Naive thymus-derived CD4-positive, alpha-beta T cell (primary cell): ENCODE measurements around the gene UCK1. TPM values are rescaled to one million over a fixed set of nuclear protein-coding genes. Genes with fewer than 3 reads are reported as not detected.

ENCODE experiments used
- ATAC-seq: fragments of 150-1000 bp; cut with Tn5 transposase; 2 replicates; pipeline ENCODE4 v1.10.0; 2021; ENCODE audit warnings: mild to moderate bottlenecking, moderate library complexity
- CTCF ChIA-PET: fragments of 350-600 bp; sonication (Branson Sonifier 250); formaldehyde crosslinking; loops from one replicate; lab custom pipeline; 2021; ENCODE audit warnings: antibody characterized with exemption; lab: Charles Lee
- POLR2A ChIA-PET: fragments of 350-600 bp; sonication (Branson Sonifier 250); formaldehyde crosslinking; loops from one replicate; lab custom pipeline; 2021; ENCODE audit warnings: antibody characterized with exemption, inconsistent platforms; lab: Charles Lee
- DNase-seq, 9 donors: peaks; one replicate each; pipeline versions ENCODE4 v3.0.0 to v3.0.0-alpha.2; 2020 to 2022; ENCODE audit warnings: mixed read lengths in 1 of 9
- H3K27ac ChIP-seq: one replicate; pipeline ENCODE4 v1.7.0; 2013; ENCODE audit warnings: mild to moderate bottlenecking, low read depth, low read length, moderate library complexity
- H3K27me3 ChIP-seq, 2 donors: one replicate each; pipeline ENCODE4 v1.7.0; 2013; ENCODE audit warnings: low read length in 2 of 2, mild to moderate bottlenecking in 2 of 2, moderate library complexity in 2 of 2; ENCODE audit not compliant: control insufficient read depth in 2 of 2, insufficient read depth in 2 of 2
- H3K36me3 ChIP-seq, 3 experiments: 1 replicate in 2 of 3; 2 replicates in 1 of 3; pipeline ENCODE4 v1.7.0; 2013; ENCODE audit warnings: low read length in 3 of 3, mild to moderate bottlenecking in 3 of 3, moderate library complexity in 1 of 3; ENCODE audit not compliant: insufficient read depth in 3 of 3, control insufficient read depth in 2 of 3
- H3K4me1 ChIP-seq, 2 donors: one replicate each; pipeline ENCODE4 v1.7.0; 2013; ENCODE audit warnings: low read length in 2 of 2, mild to moderate bottlenecking in 2 of 2, moderate library complexity in 1 of 2; ENCODE audit not compliant: control insufficient read depth in 2 of 2, insufficient read depth in 2 of 2
- H3K4me3 ChIP-seq: 2 replicates; pipeline ENCODE4 v1.7.0; 2013; ENCODE audit warnings: mild to moderate bottlenecking, low read length
- H3K9me3 ChIP-seq, 3 experiments: 1 replicate in 2 of 3; 2 replicates in 1 of 3; pipeline ENCODE4 v1.7.0; 2013; ENCODE audit warnings: low read length in 3 of 3; ENCODE audit not compliant: control insufficient read depth in 2 of 3
- H3K27ac Mint-ChIP-seq, 9 donors: one replicate each; pipeline ENCODE4 v1.8.0; 2020 to 2022; ENCODE audit warnings: mixed read lengths in 9 of 9, mild to moderate bottlenecking in 8 of 9, moderate library complexity in 5 of 9, inconsistent platforms in 2 of 9
- H3K27me3 Mint-ChIP-seq, 5 donors: one replicate each; pipeline ENCODE4 v1.8.0; 2021 to 2022; ENCODE audit warnings: mixed read lengths in 5 of 5, mild to moderate bottlenecking in 1 of 5
- H3K36me3 Mint-ChIP-seq, 5 donors: one replicate each; pipeline ENCODE4 v1.8.0; 2020 to 2022; ENCODE audit warnings: mixed read lengths in 5 of 5, mild to moderate bottlenecking in 3 of 5, inconsistent platforms in 1 of 5
- H3K4me1 Mint-ChIP-seq, 7 donors: one replicate each; pipeline ENCODE4 v1.8.0; 2020 to 2022; ENCODE audit warnings: mixed read lengths in 7 of 7, mild to moderate bottlenecking in 3 of 7, inconsistent platforms in 1 of 7
- H3K4me3 Mint-ChIP-seq, 10 donors: one replicate each; pipeline ENCODE4 v1.8.0; 2020 to 2022; ENCODE audit warnings: mild to moderate bottlenecking in 10 of 10, mixed read lengths in 10 of 10, moderate library complexity in 6 of 10, inconsistent platforms in 2 of 10
- H3K9me3 Mint-ChIP-seq, 11 donors: one replicate each; pipeline ENCODE4 v1.8.0; 2020 to 2022; ENCODE audit warnings: mixed read lengths in 11 of 11, mild to moderate bottlenecking in 4 of 11, inconsistent platforms in 1 of 11, moderate library complexity in 1 of 11
- intact Hi-C, 2 donors: fragments of 100-400 bp; cut with micrococcal nuclease; formaldehyde crosslinking; loops; one replicate each; pipeline ENCODE4 v1.15.1; 2023
- polyA plus RNA-seq, 2 donors: library from polyadenylated mRNA; unstranded; fragments of 300-500 nt; fragmentation: Illumina TruSeq; gene quantifications; one replicate each; pipeline ENCODE4 v1.2.3, GENCODE V29; 2021
- total RNA-seq, 6 experiments: library from RNA in 5 of 6; stranded (reverse) in 5 of 6; gene quantifications; 1 replicate in 5 of 6; 2 replicates in 1 of 6; pipeline ENCODE4 v1.2.3 and lab custom pipeline; 2021 to 2026

UCK1 gene
- total and polyA plus RNA-seq, 7 experiments from 2014 or later: 21.2 to 40.1 (median 29.3) TPM

DNA sequence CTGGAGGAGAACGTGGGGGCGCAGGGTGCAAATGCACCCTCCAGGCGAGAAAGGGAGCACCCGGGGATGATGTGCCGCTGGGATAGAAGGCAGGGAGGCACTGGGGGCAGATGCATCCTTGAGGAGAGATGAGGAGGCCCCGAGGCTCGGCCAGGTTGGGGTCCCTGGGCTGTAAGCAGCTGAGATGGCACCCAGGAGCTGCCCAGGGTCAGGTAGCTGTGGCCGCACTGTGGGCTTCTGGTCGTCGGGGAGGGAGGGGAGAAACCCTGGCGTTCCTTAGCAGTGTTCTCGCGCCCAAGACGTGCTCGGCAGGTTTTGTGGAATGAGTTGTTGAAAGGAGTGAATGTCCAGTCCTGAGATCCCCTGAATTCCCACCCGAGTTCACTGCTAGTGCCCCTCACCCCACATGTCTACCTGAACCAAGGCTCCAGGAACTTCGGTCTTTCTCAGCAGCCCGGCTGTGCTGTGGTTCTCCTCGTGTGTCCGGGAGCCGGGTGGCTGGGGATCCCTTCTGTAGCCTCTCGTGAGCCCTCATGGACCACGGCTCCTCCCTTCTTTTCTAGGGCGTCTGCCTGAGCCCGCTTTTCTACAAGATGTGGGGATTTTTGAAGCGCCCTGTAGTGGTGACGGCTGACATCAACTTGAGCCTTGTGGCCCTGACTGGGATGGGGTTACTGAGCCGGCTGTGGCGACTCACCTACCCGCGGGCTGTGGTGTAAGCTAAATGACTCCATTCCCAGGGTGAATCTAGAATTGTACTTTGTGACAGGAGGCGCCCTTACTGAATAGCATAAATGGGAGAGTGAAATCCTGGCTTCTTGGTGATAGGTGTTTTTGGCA, 27.2 kb downstream of the UCK1 start:
- peaks cover 48 to 67% (median 54%) of the 10 kb centered on the region in 7 donors for H3K4me1 Mint-ChIP-seq
- POLR2A ChIA-PET: interaction anchor here (0.6 to 1.6 kb wide), 10 partner anchors 8 to 240 kb away, joined by 3 to 6 read pairs (median 3); no protein-coding TSS in a partner anchor
- H3K4me3 Mint-ChIP-seq: peak overlapping the region; percentile 89 to 99 (median 94)
- H3K9me3 Mint-ChIP-seq: peaks cover 0 to 5% (median 0%) of the 10 kb centered on the region in 11 donors
- peak overlapping the region; percentile 82 to 97 (median 88) for H3K27ac Mint-ChIP-seq
- Histone ChIP-seq H3K4me1 (peaks cover 40 to 42% of the 10 kb centered on the region in 2 donors), H3K36me3 (peaks cover 0 to 19% (median 4%) of the 10 kb centered on the region in 3 experiments), H3K9me3 (no peaks in the 10 kb centered on the region), H3K27ac (peak overlapping the region; percentile 88), H3K27me3 (no peaks in the 10 kb centered on the region), H3K4me3 (peak overlapping the region; percentile 79)
- intact Hi-C loops: loop anchor here (1.0 to 5.0 kb wide), 10 partner anchors 27 to 738 kb away; partner anchors contain the start of genes FAM78A (in 1 of the 2), NUP214 (in 1 of the 2) and UCK1 (in 1 of the 2)
- peak; percentile 48 for ATAC-seq
- H3K36me3 Mint-ChIP-seq: peaks cover 0 to 15% (median 8%) of the 10 kb centered on the region in 5 donors
- peak in 5 of 9 donors; percentile 17 to 72 (median 29) for DNase-seq
- CTCF ChIA-PET: interaction anchor here (0.5 to 0.6 kb wide), 2 partner anchors 133 to 154 kb away, joined by 3 read pairs; no protein-coding TSS in a partner anchor
- H3K27me3 Mint-ChIP-seq: no peaks in the 10 kb centered on the region

DNA sequence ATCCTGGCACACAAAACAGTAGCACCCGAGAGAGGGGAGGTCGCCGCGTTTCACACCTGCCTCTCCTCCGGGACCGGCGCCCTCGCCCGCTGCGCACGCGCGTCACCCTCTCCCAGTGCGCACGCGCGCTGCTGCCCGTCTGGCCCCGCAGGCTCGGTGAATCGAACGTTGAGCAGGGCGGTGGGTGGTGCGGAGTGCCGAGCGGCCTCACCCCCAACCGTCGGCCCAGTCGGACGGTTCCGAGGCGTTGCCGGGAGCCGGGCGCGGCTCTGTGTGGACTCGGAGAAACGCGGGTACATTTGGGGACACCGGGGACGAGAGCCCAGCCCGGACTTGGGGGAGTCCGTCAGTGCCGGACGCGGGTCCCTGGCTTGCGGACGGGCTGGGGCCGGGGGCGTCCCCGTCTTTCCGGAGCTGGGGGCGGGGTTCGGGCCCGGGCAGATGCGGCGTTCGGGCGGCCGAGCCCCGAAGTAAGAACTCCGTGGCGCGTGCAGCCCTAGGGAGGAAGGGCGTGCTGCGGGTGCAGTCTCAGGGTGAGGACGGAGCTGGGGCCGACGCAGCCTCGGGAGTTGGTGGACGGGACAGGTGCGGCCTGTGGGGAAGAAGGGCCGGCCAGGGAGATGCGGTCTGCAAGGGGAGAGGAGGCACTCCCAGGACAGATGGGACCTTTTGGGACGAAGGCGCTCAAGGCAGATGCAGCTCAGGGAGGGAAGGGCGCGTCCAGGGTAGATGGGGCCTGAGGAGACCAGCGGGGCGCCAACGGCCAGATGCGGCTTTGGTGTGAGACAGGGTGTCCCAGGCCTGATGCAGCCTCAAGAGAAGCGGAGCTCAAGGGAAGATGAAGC, 28.1 kb downstream of the UCK1 start, which contains the start of gene POMT1:
POMT1 (plus strand) TSS at position 138 of the 845 bp plus-strand sequence. CDS start 1,301 bp downstream, outside the sequence.
- Histone ChIP-seq H3K9me3 (no peaks in the 10 kb centered on the region), H3K27ac (peak within 1 kb of the TSS; percentile 88), H3K27me3 (no peaks in the 10 kb centered on the region), H3K4me3 (peak within 1 kb of the TSS; percentile 79), H3K36me3 (peaks cover 0 to 19% (median 4%) of the 10 kb centered on the region in 3 experiments), H3K4me1 (peaks cover 41 to 42% of the 10 kb centered on the region in 2 donors)
- Mint-ChIP-seq H3K36me3 (peaks cover 0 to 13% (median 8%) of the 10 kb centered on the region in 5 donors), H3K4me1 (peaks cover 51 to 73% (median 60%) of the 10 kb centered on the region in 7 donors), H3K4me3 (peak within 1 kb of the TSS; percentile 89 to 99 (median 94)), H3K27me3 (no peaks in the 10 kb centered on the region), H3K27ac (peak within 1 kb of the TSS; percentile 88 to 98 (median 93)), H3K9me3 (peaks cover 0 to 5% (median 0%) of the 10 kb centered on the region in 11 donors)
- peak; percentile 77 for ATAC-seq
- ChIA-PET CTCF (interaction anchor here (0.5 to 0.7 kb wide), 3 partner anchors 132 to 159 kb away, joined by 3 read pairs; no protein-coding TSS in a partner anchor), POLR2A (interaction anchor here (0.6 to 1.6 kb wide), 11 partner anchors 9 to 327 kb away, joined by 3 to 6 read pairs (median 3); no protein-coding TSS in a partner anchor)
- intact Hi-C loops: loop anchor here (1.0 to 5.0 kb wide), 11 partner anchors 28 to 739 kb away; partner anchors contain the start of genes NUP214 (in 2 of the 2), UCK1 (in 2 of the 2), FAM78A (in 1 of the 2) and PRRC2B (in 1 of the 2)
- DNase-seq: peak; percentile 85 to 93 (median 90)

DNA sequence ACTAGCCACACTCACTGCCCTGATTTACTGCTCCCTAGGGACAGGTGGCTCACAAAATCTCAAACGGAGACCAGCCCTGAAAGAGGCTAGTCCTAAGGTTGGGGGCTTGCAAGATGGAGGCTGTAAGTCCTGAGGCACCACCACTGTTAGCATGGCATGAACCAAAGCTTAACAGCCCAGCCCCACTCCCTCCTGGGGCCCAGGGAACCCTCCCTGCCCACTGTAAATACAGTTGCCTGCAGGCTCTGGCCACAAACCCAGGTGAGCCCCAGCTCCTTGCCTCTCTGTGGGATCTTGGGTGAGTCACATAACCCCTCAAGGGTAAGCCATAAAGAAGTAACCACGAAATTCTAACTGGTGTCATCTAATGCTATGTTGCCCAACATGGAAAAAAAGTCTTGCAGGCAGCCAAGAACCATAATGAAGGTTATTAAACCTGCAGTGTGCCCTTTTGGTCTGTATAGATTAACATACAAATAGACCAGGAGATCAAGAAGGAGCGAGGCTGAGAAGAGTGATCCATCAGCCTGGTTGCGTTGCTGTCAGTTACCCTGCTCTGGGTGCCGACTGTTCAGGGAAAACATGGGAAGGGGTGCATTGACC, 30.0 kb downstream of the UCK1 start:
- H3K36me3 Mint-ChIP-seq: peaks cover 0 to 13% (median 3%) of the 10 kb centered on the region in 5 donors
- ChIA-PET CTCF (interaction anchor here (0.8 to 2.3 kb wide), 8 partner anchors 58 to 242 kb away, joined by 3 to 12 read pairs (median 4); no protein-coding TSS in a partner anchor), POLR2A (interaction anchor here (1.0 to 2.2 kb wide), 9 partner anchors 13 to 243 kb away, joined by 3 to 13 read pairs (median 5); no protein-coding TSS in a partner anchor)
- Histone ChIP-seq H3K36me3 (peaks cover 0 to 31% (median 0%) of the 10 kb centered on the region in 3 experiments), H3K4me3 (peak overlapping the region; percentile 12), H3K27me3 (no peaks in the 10 kb centered on the region), H3K4me1 (peaks cover 41 to 42% of the 10 kb centered on the region in 2 donors), H3K9me3 (no peaks in the 10 kb centered on the region), H3K27ac (peak overlapping the region; percentile 88)
- peak overlapping the region; percentile 84 to 98 (median 93) for H3K27ac Mint-ChIP-seq
- ATAC-seq: peak; percentile 8
- intact Hi-C loops: loop anchor here (1.0 to 5.0 kb wide), 14 partner anchors 76 to 741 kb away; partner anchors contain the start of gene FAM78A (in 1 of the 2)
- peak overlapping the region; percentile 81 to 98 (median 92) for H3K4me3 Mint-ChIP-seq
- DNase-seq: peak in 6 of 9 donors; percentile 7 to 64 (median 19)
- H3K27me3 Mint-ChIP-seq: no peaks in the 10 kb centered on the region
- peaks cover 0 to 5% (median 0%) of the 10 kb centered on the region in 11 donors for H3K9me3 Mint-ChIP-seq
- H3K4me1 Mint-ChIP-seq: peaks cover 48 to 72% (median 65%) of the 10 kb centered on the region in 7 donors

GRCh38 chr9:131500377-131500776, 30.7 kb downstream of the UCK1 start:
- Mint-ChIP-seq H3K27ac (peak overlapping the region; percentile 84 to 98 (median 93)), H3K4me3 (peak overlapping the region; percentile 81 to 98 (median 92)), H3K9me3 (peaks cover 0 to 5% (median 0%) of the 10 kb centered on the region in 11 donors), H3K4me1 (peaks cover 45 to 67% (median 64%) of the 10 kb centered on the region in 7 donors), H3K36me3 (peaks cover 0 to 16% (median 0%) of the 10 kb centered on the region in 5 donors), H3K27me3 (no peaks in the 10 kb centered on the region)
- peaks cover 41 to 42% of the 10 kb centered on the region in 2 donors for H3K4me1 ChIP-seq
- POLR2A ChIA-PET: interaction anchor here (0.9 to 2.2 kb wide), 11 partner anchors 12 to 244 kb away, joined by 3 to 13 read pairs (median 5); no protein-coding TSS in a partner anchor
- H3K4me3 ChIP-seq: peak overlapping the region; percentile 12
- DNase-seq (peak; percentile 20 to 85 (median 79)), ATAC-seq (peak; percentile 85)
- peaks cover 0 to 38% (median 0%) of the 10 kb centered on the region in 3 experiments for H3K36me3 ChIP-seq
- peak overlapping the region; percentile 88 for H3K27ac ChIP-seq
- H3K27me3 ChIP-seq: no peaks in the 10 kb centered on the region
- intact Hi-C loops: loop anchor here (1.0 to 5.0 kb wide), 12 partner anchors 77 to 742 kb away; partner anchors contain the start of gene FAM78A (in 1 of the 2)
- CTCF ChIA-PET: interaction anchor here (0.6 to 2.3 kb wide), 11 partner anchors 59 to 741 kb away, joined by 3 to 12 read pairs (median 3); no protein-coding TSS in a partner anchor
- no peaks in the 10 kb centered on the region for H3K9me3 ChIP-seq

DNA sequence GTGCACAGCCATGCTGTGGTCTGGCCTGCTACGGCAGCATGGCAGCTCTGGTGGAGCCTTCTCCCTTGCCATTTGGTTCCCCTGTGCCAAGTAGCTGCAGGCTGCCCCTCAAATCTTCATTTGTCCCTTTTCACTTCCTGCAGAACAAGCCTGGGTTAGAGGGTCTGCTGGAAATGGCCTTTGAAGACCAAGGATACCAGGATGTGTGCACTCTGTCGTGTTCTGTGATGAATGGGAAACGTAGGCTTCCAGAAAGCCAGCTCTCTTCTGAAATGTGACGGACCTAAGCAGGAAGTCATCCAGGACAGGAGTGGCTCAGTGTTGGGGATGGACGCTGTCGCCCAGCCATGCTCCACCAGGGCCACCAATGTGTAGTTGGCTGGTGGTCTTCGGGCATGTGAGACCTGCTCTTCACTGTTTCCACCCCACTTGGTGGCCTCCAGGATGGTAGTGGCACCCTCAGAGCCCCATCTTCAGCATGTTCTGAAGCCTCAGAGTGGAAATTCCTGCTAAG, 31.8 kb downstream of the UCK1 start:
- Histone ChIP-seq H3K36me3 (peaks cover 0 to 48% (median 8%) of the 10 kb centered on the region in 3 experiments), H3K4me3 (no peak overlapping the region), H3K9me3 (no peaks in the 10 kb centered on the region), H3K4me1 (peaks cover 38 to 39% of the 10 kb centered on the region in 2 donors), H3K27me3 (no peaks in the 10 kb centered on the region), H3K27ac (peak overlapping the region; percentile 88)
- Mint-ChIP-seq H3K27ac (peak overlapping the region; percentile 76 to 98 (median 93)), H3K4me1 (peaks cover 38 to 57% (median 54%) of the 10 kb centered on the region in 7 donors), H3K4me3 (peak overlapping the region in 8 of 10 donors; percentile 10 to 98 (median 91)), H3K36me3 (peaks cover 0 to 15% (median 0%) of the 10 kb centered on the region in 5 donors), H3K27me3 (no peaks in the 10 kb centered on the region), H3K9me3 (peaks cover 0 to 5% (median 0%) of the 10 kb centered on the region in 11 donors)
- ChIA-PET POLR2A (interaction anchor here (0.6 to 2.2 kb wide), 8 partner anchors 20 to 245 kb away, joined by 3 to 13 read pairs (median 4); no protein-coding TSS in a partner anchor), CTCF (interaction anchor here (0.6 to 2.3 kb wide), 5 partner anchors 40 to 241 kb away, joined by 3 to 9 read pairs (median 3); no protein-coding TSS in a partner anchor)
- intact Hi-C loops: no loop called here
- ATAC-seq (no peak), DNase-seq (no peak)
